C1 segment of cervical spinal cord (tissue), 14 donors: Measurements from ENCODE around the gene PPP1R14D.

Experiments
- DNase-seq, 14 donors: peaks; one replicate each; lab custom pipeline; 2025; lab: John Stamatoyannopoulos, UW

PPP1R14D gene

DNA sequence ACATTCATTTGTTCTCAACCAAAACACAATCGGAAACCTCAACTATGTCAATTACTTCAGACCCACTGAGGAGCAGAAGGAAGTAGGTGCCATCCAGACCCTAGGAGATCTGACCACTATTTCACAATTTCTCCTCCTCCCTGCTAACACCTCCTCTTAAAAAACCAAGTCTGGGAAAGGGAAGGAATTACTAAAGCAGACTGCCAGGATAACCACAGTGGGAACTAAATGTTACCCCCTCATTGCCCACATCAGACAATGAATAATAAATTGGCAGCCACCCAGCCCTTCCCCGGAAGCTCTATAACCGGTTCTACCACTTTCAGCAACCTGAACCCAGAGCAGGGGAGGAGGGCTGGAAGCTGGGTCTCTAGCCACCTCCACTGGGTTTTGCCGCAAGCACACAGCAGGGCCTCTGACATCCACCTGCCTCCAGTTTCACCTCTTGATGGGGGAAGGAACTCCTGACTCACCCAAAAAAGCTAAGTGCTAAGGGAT lies 41.1 kb downstream of the PPP1R14D start:
- DNase-seq, result peak in 1 of 14 donors; percentile 17

DNA sequence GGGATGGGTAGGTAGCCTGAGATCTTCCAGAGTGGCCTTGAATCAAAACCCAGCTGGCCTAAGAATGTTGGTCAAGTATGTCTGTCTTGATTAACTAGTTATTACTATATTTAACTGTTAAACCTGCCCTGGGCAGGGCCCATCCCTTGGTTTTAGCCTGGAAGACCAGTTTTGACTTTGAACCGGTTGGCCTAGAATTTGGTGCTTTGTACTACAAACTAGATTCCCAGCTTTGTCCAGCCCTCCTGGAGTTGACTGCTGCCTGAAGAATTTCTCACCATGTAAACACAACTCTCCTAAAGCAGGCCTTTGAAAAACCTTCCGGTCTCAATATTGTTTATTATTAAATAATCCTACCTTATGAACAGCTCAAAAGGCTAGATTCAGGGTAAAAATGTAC lies 42.7 kb downstream of the PPP1R14D start:
- DNase-seq, result no peak

DNA sequence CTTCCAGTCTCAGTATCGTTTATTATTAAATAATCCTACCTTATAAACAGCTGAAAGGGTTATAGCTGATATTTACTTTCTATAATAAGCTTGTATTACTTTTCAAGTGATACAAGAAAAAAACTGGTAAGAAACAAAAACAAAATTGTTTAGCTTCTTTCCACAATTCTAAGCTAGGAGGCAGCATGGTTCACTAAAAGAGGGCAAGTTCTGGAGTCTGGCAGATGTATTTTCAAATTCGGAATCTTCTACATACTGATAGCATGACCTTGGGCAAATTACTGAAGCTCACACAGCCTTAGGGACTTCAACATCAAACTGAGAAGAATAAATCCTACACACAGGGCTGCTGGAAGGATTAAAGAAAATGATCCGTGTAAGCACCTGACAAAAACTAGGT lies 43.3 kb downstream of the PPP1R14D start:
- DNase-seq, result no peak

DNA sequence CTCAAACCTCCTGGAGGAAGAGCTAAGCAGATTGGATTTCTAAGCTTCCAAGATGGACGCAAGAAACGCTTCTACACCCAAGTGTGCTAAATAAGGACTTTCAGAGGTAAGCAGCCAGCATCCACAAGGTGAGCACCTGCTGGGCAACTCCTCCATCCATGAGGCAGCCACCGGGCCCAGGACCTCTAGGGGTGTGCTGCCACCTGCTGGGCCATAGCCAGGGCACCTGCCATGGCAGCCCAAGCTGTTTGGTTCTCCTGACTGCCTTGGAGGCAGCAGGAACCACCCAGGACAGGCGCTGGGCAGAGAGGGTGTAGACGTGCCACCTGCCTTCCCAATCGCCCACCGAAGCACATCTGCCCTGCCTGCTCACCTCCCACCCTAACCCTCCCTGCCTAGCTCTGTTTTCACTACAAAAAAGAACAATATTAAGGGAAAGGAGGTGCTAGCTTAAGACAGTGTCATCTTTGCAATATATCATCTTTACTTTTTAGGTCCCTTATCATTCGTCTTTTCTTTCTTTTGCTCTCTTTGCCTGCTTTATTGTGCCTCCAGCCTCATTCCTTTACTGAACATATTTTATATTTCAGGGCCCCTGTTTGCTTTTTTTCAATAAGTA lies 45.8 kb downstream of the PPP1R14D start:
- peak in 2 of 14 donors; percentile 14 to 30 for DNase-seq

DNA sequence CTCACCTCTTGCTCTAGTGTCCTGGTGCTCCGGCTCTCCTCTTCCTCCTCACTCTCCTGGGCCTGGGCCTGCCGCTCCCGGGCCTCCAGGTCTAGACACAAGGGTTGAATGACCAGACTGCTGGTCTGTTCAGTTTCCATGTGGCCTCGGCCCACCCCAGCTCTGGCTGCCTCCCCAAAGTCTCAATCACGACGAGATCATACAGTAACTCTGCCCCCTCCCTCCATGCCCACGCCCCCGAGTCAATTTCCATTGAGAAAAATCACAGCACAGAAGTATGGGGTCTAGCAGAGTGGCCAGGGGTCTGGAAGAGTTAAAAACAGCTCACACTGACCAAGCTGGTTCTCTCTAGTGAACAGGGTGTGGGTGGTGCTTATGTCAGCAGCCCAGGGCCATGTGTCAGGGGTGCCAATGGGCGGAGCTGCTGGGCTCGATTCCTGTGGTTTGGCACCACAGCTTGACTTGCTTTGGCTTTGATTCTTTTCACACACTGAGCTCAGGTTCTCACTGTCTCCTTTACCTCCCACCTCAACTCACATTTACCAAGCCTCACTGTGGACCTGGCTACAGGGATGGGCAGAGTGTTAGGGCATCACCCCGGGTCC lies 51.9 kb downstream of the PPP1R14D start:
- no peak for DNase-seq

DNA sequence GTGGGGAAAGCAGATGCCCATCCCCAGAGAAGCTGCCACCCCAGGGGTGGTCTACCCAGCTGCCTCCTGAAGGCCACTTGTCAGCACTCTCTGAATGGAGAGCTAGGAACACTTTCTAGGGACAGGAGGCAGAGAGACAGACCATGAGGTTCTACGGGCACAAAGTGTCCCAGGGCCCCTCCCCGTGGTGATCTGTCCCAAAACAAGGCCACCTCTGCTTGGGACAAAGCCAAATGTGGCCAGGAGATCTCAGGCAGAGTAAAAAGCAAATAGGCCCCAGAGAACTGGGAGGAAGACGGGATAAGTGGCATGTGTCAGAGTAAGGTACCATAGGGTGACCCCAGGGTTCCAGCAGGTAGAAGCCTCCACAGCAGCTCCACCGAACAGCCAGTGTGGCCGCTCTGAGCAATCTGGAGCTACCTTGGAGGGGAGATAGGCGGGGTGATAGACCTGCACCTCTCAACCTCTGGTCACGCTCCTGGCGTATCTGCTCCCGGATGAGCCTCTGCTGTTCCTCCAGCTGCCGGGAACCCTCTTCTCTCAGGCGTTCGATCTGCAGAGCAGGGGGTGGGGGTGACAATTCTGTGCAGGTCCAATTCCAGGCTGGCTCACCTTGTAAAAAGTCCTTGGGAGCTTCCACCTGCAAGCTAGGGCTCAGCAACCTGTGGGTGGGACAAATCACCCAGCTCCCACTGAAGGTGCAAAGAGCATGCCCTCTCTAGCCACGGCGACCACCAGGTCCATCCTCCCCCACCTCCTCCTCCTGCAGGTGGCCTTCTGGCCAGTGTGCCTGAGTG lies 52.6 kb downstream of the PPP1R14D start:
- no peak for DNase-seq

DNA sequence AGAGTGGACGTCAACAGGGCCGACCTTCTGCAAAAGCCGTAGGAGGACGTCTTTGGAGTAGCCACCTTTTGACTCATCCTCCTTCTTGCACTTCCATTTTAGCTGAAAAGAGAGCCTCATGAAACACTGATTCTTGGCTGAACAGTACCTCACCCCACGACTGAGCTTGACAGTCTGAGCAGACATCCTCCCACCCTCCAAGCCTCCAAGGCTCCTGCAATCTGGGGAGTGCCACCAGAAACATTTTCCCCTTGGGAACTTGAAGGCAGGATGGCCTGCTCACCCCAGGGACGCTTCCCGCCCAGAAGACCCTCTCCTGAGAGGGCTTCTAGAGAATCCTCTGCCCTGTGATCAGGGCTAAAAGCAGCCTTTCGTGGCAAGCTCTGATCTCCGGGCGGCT lies 53.5 kb downstream of the PPP1R14D start:
- DNase-seq, result no peak

DNA sequence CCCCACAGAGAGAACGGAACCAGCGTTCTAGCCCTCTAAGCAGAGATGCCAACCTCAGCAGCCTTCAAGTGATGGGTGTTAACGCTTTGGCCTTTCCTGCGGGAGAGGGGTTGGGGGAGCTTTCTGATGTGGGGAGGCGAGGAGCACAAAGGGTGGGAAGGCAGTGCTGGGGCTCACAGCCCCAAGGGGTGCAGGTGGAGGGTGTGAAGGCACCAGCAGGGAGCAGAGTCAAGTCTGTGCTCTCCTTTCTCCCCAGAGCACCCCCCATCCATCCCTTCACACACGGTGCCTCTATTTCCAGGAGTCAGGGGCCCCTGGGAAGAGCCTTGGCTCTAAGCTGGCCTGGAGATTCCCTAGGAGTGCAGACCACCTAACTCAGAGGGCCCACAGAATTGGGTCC lies 54.6 kb downstream of the PPP1R14D start:
- DNase-seq, result no peak

DNA sequence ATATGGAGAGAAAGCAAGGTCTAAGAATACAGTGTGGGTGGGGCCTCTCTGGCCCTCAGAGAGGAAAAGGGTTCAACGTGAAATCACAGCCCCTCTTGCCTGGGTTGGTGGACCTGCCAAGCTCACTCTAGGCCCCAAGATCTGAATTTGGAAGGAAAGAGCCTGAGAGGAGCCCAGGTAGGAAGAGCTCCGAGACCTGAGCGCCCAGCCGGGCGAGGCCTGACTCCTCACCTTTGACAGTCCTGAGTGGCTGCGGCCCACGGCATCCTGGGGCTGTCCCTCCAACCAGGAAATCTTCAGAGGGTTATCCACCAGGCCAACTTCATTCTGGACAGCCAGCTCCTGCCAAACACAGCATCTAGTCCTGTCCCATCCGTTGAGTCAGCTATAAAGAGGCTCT lies 55.0 kb downstream of the PPP1R14D start:
- DNase-seq, result no peak

DNA sequence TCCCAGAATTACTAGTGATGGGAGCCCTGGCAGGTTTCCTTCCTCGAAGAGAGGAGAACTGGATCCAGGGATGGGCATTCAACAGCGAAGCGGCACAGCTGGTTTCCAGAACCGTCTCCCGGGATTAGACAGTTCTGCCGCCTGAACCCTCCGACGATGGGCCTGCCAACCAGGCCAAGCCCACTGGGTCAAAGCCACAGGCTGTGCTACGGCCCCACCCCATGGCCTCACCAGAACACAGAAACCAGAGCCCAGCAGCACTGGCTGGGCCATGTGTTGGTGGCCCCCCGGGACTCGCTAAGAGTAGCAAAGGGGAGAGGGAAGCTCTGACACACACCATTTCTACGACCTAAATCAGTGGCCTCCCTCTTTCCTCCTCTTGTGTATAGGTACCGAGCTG lies 56.5 kb downstream of the PPP1R14D start:
- DNase-seq, result peak in 3 of 14 donors; percentile 21 to 55 (median 36)

DNA sequence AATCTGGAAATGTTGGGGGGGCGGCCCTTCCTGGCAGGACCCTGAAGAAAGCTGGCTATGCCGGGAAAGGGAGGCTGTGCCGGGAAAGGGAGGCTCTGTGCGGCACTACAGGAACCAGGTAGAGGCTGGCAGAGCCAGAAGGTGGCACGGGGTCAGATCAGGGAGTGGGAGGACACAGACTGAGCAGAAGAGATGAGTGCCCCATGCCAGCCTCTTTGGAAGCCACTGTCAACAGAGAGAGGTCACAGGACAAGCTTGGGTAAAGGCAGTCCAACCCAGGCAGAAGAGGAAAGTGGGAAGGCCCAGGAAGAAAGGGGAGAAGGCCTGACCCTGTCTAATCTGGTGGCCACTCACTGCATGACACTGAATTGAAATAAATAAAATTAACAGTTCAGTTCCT lies 57.3 kb downstream of the PPP1R14D start:
- no peak for DNase-seq

DNA sequence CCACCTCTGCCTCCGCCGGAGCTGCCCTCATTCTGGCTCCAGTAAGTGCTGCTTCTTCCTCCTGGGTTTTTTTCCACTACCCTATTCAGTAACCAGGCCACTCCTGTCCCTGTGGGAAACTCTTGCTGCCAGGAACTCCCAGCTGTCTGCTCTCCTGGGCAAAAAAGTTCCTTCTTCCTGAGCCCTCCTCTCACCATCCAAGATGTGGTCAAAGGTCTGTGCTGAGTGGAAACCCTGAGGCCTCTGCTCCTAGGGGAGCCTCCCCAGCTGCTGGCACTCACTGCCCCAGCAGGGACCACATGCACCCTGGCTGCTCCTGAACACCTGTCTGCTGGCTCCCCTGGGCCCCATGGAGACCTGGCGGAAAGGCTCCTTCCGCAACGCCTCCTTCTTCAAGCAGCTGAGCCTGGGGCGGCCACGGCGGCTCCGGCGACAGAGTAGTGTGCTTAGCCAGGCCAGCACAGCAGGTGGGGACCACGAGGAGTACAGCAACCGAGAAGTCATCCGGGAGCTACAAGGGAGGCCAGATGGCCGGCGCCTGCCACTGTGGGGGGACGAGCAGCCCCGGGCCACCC lies 58.3 kb downstream of the PPP1R14D start:
- peak in 2 of 14 donors; percentile 15 to 60 for DNase-seq

DNA sequence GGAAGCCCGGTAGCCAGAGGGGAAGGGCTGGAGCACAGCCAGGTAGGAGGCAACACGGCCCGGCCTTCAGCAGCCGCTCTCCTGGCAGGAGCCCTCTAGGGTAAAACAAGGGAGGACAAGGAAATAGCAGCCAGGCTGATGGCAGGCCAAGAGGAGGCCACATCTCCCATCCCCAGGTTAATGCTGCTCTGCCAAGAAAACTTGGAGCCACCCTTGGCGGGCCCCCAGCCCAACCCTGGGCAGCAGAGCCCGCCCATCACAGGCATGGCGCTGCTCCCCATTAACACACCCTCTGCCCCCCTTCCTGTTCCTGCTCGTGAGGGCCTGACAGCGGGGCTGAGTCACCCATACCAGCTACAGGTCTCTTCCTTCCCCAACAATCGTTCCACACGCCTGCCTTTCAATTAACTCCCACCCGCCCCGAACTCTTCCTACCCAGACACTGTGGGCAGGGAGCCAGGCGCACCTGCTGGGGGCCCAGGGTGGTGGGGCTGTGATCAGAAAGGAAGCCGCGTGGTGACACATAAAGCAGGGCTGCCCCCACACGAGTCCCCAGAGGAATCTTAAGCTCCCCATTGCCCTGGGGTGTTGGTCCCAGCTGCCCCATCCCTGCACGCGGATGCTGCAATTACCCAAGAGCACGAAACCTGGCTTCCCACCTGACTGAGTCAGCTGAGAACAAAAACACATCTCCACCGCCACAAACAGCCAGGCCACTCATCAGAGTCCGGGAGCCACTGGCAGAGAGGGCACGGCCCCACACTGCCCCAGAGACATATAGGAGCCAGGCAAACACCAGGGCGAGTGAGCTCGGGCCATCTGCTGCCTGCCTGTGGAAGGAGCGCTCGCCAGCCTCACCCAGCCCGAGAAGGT lies 59.0 kb downstream of the PPP1R14D start, which contains the start of gene C15orf62:
C15orf62 (plus strand) TSS at position 707 of the 873 bp plus-strand sequence. CDS start 516 bp downstream, outside the sequence.
- peak in 10 of 14 donors; percentile 26 to 70 (median 44) for DNase-seq

DNA sequence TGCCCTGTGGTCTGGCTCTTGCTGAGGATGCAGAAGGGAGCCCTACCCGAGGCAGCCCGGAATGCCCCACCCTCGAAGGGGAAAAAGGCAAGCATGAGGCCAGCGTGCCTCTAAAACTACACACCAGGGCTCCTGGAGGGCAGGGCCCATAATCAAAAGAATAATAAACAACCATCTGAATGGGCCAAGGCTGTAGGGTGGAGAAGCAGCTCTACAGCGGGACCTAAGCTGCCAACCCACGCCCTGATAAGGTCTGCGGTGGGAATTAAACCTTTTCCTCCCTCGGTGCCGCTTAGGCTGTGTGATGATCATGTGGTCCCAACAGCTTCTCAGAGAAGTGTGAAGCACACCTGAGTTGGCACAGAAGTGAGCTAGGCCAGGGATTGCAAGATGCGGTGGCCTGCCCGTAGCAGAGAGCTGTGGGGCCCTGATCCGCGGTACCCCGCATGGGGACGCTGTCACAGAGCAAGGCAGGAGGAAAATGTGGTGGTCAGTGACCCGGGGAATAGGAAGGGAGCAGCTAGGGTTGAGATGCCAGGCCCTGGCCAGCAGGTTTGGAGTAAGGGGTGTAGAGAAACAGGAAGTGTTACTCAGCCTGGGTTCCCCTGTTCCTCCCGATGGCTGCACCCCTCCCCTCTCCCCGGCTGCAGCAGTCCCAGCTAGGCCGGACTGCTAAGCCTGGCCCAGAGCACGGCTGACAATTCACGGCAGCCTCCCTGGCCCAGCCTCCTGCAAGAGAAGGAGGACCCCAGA lies 59.8 kb downstream of the PPP1R14D start:
- DNase-seq, result no peak

DNA sequence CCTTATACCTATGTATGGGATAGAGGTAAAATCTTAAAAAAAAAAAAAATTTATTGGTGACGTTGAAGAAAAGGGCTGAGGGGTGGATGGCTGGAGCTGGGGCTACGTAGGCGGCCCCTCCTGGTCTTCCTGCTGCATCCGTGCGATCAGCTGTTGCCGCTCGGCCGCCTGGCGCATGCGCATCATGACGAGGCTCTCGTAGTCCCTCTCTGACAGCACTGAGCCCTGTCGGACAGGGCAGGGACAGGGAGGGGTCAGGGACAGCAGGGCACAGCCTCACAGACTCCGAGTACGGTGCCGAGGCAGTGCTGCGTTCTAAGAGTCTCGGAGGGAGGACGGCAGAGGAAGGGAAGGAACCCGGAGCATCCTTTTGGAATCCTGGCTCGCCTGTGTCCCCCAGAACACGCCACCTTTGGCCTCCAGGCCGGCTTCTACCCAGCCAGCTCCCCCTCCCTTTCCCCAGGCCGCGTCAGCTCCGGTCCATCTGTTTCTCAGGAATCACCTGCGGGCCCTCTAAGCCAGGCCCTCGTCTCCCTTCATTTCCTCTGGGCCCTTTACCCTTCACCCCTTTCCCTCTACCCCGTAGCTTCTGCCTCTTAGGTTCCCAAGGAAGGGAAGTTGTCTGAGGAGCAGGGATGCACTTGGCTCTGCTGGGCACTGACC lies 60.5 kb downstream of the PPP1R14D start:
- peak in 2 of 14 donors; percentile 28 to 86 for DNase-seq

DNA sequence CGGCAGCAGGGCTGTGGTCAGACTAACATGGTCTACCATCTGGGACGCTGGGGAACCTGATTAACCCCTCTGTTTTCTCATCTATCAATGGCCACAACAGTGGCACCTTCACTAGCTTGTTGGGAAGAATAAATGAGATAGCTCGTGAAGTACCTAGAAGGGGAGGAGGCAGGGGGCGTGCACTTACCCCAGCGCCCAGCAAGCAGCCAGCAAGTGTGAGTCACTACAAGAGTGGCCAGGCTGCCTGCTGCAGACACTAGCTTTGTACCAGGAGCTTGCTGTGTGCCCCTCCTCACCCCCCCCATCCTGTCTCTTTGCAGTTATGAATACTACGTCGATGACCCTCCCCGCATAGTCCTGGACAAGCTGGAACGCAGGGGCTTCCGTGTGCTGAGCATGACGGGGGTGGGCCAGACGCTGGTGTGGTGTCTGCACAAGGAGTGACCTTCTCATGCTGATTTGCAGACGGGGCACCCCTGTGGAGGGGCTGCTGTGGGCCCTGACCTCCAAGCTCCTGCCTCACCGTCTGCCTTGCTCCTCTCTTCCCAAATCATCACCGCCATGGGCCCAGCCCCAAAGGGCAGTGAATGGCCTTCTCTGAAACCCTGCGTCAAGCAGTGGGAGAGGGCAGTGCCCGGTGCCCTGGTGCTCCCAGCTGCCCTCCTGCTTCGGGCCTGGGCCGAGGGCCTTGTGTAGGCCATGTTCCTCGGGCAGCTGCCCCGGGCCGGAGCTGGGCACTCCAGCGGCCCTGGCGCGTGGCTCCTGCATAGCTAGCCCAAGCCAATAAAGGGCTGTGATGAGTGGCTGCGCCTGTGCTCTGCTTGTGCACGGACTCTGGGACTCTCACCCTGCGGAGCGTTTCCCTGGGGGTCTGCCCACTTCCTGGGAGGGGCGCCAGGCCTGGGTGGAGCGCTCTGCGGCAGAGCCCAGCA lies 61.3 kb downstream of the PPP1R14D start:
- DNase-seq, result no peak

DNA sequence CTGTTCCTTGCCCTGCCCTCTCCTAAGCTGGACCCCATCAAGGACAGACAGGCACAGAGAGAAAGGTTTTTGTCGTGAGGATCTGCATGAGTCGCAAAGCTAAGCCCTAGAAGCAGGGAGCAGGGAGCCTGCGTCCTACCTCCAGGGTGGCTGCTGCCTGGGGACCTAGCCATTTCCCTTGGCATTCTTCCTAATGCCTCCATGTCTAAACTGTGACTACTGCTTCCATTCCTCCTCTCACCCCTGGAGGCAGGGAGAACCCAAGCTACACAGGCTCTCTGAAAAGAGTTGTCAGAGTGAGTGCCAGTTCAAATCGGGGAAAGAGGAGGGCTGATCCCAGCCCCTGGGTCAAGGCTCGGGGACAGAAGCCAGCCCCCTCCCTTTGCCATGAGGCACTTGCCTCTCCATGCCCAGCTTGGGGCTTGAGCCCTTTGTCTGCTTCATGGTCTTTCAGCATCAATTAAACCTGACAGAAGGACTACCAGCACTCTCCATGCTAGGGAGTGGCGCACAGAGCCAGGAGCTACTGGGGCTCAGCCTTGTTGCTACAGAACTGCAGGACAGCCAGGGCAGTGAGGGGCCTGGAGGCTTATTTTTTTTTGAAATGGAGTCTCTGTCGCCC lies 62.2 kb downstream of the PPP1R14D start:
- peak in 1 of 14 donors; percentile 43 for DNase-seq
